ENCODE measurements around the gene NKX2-1.
"Not testable (repeated sequence)": the region's sequence is repeated elsewhere in the genome, so short reads cannot be mapped to it uniquely, and the experiment has no call there.

Gene NKX2-1

DNA sequence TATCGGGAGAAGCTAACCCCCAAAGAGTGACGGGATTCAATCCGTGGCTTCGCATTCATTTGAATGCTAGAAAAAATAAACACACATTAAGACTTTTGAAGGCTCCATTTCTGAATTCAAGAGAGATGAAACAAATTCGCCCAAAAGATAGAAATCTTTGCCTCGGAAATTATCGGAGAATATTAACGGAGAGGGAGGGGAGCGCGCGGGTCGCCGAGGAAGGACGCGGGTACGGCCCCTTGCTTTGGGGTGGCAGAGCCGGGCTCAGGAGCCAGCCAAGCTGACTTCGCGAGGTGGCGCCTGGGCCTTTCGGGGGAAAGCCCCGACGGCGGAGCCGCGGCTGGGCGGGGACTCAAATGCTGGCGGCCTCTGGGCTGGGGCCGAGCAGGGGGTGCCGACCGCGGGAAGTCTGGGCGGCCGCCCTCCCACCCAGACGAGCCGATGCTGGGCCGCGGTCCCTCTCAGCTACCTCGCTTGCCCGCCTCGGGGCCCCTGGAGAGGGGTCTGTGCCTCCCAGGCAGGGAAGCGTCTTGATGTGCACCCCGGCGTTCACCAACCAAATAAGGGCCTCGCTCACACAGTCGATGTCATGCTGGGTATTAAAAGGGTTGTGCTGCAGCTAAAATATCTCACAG is 14.7 kb downstream of the NKX2-1 start:
- peak; percentile 77 for DNase-seq

DNA sequence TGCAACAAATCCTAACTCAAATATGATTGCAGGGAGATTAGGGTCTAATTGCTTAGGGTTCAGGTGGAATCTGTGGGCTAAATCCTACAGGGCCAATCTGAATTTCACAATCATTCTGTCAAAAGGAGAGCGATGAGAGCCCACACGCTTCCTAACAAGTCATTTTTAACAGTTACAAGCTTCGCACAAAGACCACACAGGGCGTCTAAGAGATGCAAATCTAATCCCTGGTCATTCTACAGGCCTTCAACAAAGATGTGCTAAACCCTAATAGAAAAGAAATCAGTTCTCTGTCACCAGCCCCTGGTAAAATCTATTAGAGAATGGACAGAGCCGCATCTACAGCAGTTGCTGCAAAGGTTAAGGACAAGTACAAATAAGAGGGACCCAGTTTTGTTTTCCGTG is 15.3 kb downstream of the NKX2-1 start:
- DNase-seq = no peak

DNA sequence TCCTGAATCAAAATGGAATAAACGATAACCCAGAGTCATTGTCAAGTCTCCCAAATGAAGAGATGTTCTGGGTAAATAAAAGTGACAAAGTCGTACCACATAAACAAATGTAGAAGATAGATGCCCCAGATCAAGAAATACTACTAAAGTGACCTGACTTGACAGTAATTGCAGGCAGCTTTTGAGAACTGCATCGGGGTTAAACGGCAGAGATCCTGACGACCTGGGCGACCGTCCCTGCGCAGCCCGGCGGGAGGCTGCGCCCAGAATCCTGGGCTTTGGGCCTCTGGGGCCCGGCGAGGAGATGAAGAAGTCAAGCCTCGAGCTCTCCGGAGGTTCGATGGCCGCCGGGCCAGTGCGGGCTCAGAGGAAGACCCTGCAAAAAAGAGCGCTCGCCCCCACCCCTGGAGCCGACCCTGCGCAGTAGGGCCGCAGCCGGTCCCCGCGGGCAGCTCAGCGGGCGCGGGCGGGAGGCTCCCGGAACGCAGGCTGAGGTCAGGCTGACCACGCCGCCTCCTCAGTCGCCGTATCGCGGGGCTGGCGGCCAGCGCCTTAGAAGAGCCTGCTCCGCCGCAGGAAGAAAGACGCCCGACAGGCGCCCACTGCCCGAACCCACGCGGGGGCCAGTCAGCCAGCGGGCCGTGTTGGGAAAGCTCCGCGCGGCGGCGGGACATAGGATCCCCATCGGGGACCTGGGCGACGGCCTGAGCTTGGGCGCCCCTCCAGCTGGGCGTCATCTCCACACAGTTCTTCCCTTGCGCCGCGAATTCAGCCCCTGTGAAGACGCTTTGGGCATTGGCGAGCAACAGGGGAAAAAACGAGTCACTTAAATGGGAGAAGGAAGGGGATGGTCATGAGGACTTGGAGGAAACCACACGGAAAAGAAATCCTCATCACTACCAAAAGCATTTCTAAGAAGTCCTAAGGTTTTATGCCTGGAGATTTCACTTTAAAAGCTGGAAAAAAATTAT is 16.0 kb downstream of the NKX2-1 start:
- DNase-seq = peak; percentile 27

DNA sequence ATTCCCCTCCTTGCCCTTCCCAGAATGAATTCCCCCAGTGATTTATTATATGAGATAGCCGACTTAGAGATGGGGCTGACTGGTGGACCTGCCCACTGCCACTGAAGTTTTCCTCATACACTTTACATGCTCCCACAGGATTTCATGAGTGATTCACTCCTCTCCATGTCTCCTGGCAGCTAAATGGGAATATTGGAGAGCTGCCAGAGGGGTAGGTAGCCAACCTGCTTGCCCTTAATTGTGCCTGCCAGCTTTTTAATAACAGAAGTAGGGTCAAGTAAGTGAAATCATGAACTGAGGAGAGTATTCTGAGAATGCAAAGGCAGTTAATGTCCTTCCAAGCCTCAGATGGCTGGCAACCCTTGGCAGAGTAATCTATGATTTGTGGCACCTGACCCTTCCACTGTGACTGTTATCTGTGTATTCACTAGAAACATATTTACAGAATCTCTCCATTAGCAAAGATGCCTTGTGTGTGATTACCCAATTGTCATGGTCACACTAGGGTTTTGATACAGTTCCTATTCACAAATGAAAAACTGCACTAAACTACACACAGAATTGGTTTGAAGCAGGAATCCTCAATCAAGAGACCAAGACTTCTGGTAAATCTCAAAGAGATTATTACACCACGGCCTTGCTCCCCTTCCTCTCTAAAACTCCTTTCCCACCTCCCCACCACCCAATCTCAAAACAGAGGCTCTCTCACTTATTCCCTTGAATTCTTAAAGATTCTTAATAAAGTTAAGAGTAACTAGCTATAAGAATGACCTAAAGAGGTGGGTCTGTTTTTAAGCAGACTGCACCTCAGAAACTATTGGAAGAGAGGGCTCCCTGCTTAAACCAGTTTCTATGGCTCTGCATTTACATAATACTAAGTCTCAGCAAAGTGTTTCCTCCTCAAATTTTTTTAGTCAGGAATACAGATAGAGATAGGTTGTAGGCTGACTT is 17.2 kb downstream of the NKX2-1 start:
- peak; percentile 96 for DNase-seq

DNA sequence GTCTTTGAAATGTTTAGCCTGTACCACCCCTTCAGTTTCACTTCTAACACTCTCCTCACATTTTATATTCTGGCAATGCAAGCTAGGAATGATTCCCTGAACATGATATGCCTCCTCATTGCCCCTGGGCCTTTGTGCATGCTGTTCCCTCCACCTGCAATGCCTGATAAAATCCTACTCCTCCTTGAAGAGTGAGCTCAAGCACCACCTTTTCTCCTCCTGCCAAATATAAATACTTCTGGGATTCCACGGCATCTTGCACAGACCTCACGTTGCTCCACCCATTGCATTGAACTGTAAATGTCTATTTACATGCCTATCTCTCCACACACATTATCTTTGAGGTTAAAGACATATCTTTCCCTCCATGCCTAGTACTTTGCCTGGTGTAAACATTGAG is 21.1 kb downstream of the NKX2-1 start:
- no peak for DNase-seq

DNA sequence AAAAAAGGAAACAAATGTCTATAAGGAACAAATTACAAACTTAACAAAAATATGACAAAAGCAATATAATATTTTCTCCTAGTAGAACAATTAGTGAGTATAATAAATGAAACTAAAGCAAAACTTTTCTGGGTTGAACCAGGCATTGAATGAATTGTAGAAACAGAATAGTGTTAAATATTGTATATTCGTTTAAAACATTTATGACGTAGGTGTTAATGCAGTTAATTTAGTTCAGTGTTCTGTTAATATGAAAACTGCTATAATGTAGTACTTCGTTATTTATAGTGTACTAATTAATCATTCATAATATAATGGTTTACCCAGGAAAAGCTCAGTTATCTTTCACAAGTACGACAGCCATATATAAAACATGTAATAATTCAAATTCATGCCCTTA is 23.7 kb downstream of the NKX2-1 start:
- DNase-seq = no peak

DNA sequence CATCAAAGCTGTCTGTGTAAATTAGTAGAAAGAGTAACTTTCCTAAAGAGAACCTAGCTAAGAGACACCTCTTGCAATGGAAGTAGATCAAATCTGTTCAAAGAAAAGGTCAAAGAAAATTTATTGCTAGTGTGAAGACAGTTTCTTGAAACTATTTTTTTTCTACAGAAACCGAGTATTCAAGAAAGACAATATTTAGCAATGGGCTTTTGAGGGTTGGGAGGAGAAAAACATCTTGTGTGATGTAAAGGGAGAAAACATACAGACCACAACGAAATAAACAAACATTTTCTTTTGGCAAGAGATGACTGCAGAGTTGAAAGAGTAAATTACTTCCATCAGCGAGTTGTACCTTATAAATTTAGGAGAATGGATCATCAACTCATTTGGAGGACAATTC is 24.4 kb downstream of the NKX2-1 start:
- DNase-seq = no peak

DNA sequence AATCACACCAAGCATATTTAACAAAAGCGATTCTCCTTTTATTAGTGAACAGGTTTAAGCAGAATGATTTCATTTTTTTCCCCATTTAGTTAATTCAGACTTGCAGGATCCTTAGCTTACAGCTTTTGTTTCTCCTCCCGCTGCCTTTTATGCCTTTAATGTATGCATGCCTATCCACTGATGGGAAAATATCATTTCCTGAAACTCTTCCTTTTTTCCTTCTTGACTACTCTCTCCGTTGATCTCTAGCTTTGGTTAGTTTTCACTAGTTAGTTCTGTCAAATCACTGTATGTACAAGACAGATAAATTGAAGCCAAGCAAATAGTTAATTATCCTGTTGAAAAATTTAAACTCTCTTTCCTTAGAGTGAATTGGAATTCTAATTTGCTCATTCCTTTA is 26.3 kb downstream of the NKX2-1 start:
- DNase-seq = no peak

DNA sequence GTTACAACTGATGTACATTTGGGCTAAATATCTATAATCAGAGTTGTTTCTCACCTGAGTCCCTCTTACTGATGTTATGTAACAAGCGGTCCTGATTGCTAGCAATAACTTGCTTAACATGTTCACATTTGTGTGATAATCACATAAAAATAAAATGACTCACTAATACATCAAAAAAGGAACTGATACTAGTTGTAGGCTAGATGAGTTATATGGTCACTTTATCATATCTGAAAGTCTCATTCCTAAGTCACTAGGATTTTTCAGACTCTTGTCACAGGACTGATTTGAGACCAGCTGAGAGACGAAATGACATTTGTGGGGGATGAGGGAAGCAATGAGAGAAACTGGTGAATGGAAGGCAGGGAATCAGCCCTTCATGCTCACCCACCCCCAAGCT is 34.3 kb downstream of the NKX2-1 start:
- no peak for DNase-seq

DNA sequence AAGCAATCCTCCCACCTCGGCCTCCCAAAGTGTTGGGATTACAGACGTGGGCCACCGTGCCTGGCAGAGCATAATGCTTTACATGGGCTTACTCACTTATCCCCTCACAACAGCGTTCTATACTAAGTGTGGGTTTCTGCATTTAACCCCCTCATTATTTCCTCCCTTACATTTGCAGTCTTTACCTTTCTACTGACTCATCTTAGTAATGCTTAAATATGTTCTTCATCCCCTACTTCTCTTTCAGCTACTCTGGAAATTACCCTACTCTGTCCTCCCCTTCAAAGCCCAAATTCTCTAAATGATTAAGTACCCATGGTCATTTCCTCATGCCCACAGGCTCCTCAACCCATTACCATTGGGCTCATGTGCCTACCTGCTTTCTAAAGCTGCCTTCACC is 40.7 kb downstream of the NKX2-1 start:
- DNase-seq = no peak

DNA sequence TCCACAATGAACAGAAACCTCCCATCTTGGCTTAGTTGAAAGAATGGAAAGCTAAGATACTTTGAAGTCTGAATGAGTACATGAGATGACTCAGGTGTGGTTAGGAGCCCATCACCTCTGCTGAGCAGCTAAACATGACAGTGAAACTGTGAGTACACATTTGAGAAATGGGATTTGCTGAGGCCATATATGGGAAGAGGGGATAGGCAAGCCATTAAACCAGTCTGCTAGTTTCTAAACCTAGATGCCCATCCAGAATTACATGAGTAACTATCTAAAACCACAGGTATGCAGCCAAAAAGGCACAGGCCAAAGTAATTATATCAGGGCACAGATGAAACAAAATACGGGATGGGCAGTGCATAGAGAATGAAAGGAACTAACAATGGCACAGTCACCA is 41.2 kb downstream of the NKX2-1 start:
- DNase-seq = no peak

DNA sequence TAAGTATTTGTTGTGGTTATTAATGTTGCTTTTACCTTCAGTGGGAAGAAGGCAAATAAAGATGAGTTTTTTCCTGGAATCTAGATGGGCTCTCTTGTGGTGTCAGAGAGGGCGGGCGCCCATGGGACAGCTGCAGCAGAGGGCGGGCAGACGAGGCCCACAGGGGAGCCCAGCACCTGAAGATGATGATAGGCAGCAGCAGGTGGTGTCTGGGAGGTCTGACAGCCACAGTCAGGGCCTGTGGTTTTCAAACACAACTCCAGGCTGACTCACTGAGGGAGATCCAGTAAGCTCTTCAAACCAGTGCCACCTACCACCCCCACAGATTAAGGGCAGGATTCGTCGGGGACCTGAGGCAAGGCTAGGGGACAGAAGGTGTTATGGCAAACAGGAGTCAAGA is 42.8 kb downstream of the NKX2-1 start:
- DNase-seq = no peak

DNA sequence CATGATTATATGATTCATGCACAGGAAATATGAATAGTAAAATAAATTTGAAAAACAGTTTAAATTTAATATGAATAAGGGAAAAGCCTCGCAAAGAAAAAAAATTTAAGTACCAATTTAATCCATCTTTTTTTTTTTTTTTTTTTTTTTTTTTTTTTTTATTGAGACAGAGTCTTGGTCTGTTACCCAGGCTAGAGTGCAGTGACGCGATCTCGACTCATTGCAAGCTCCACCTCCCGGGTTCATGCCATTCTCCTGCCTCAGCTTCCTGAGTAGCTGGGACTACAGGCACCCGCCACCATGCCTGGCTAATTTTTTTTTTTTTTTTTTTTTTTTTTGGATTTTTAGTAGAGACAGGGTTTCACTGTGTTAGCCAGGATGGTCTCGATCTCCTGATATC is 44.0 kb downstream of the NKX2-1 start:
- DNase-seq = not testable (repeated sequence)

DNA sequence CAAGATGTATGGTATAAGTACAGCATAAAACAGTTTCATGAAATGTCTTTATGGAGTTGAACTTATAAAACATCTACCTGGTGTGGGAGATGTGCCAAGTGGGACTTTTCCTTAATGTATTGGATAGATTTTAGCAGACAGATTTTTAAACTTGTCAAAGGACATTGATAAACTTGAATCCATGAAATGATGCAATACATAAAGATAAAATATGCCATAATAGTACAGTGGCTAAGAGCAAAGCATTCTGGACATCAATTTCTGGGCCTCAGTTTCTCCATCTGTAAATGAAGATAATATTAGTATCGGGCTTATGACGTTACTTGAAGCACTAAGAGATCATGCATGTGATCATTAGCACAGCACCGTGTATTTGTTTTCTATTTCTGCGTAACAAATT is 45.4 kb downstream of the NKX2-1 start:
- no peak for DNase-seq

DNA sequence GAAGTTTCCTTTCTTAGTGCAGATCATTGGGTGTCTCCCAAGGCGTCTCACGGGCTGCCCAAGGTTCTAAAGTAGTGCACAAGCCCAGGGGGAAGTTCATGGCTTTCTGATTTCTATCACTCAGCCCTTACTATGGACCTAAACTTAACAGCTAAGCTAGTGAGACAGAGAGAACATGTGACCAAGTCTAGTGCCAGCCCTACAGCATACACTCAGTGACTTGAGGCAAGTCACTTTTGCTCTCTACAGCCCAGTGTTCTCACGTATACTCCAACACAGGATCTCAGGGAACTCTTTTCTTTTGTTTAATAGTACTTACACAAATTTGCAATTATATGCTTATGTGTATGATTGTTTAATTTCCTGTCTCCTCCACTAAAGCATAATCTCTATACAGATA is 48.6 kb downstream of the NKX2-1 start:
- DNase-seq = no peak

DNA sequence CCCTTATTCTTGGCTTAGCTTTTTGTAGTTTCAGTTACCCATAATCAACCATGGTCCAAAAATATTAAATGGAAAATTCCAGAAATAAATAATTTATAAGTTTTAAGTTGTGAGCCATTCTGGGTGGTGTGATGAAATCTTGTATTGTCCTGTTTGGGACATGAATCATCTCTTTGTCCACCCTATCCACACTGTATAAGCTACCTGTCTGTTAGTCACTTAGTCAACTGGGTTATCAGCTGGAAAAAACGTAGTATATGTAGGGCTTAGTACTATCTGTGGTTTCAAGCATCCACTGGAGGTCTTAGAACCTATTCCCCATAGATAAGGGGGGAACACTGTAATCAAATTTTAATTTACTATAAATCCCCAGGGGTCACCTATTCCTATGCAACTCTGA is 52.7 kb downstream of the NKX2-1 start:
- no peak for DNase-seq

All from NCI-H1092 (cell line).